Cardiac fibroblast (primary cell): ENCODE measurements around the gene STK32B.

Source experiments
- DNase-seq, 2 donors: peaks; one replicate each; pipeline versions ENCODE4 v3.0.0 to v3.0.0-alpha.2; 2010; ENCODE audit warnings: low read depth in 2 of 2
- H3K4me3 ChIP-seq, 2 donors: replicated peaks in 1 of 2; 1 replicate in 1 of 2; 2 replicates in 1 of 2; pipeline ENCODE4 v1.5.1; 2011; ENCODE audit warnings: low read depth in 2 of 2, low read length in 2 of 2, mild to moderate bottlenecking in 2 of 2, moderate library complexity in 1 of 2
- CTCF ChIP-seq: IDR thresholded peaks from one replicate; pipeline ENCODE4 v1.5.1; 2011; ENCODE audit warnings: low read depth, mild to moderate bottlenecking, low read length, inconsistent platforms

Gene STK32B

GRCh38 chr4:5206016-5206790, 154.9 kb downstream of the STK32B start:
- peak; percentile 35 to 42 for DNase-seq
- TF ChIP-seq CTCF: no peak
- no peak overlapping the region for H3K4me3 ChIP-seq

GRCh38 chr4:5209862-5210261, 158.6 kb downstream of the STK32B start:
- no peak for DNase-seq
- TF ChIP-seq CTCF: no peak
- H3K4me3 ChIP-seq: no peak overlapping the region

- no peak for TF ChIP-seq CTCF
- DNase-seq: no peak
Observed at GRCh38 chr4:5211282-5211839, 160.1 kb downstream of the STK32B start.

DNA sequence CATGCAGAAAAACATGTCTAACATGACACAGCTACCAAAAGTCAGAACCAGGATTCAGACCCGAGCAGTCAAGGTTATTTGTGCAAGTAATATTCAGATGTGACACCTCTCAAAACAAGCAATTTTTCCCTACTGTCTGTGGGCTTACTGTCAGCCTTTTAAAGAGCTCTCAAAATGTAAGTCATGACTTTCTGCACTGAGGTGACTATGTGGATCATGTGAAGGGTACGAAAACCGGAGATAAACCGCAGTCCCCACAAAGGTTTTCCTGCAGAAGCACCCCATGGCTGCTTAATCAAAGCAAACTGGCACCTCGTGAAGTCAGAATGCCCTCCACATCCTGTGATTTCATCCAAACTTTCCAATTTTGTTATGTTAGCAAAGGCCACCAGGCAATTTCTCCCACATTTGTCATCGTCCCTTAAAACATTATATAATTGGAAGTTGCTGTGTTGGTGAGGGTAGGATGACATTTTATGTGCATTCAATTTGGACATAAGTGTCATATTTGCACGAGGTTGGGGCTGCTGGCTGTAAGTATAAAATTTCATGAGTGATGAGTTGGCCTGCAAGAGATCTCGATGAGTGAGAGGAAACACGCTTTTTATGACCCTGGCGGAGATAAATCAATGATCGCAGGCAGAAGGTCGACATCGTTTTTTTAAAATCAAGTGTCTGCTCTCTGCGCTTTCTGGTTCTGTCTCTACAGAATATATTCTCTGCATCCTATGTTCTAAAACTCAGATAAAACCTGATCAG, 161.2 kb downstream of the STK32B start:
- TF ChIP-seq CTCF: no peak
- no peak for DNase-seq
- no peak overlapping the region for H3K4me3 ChIP-seq

More at GRCh38 chr4:5211282-5211839, 160.1 kb downstream of the STK32B start:
- H3K4me3 ChIP-seq: no peak overlapping the region

DNA sequence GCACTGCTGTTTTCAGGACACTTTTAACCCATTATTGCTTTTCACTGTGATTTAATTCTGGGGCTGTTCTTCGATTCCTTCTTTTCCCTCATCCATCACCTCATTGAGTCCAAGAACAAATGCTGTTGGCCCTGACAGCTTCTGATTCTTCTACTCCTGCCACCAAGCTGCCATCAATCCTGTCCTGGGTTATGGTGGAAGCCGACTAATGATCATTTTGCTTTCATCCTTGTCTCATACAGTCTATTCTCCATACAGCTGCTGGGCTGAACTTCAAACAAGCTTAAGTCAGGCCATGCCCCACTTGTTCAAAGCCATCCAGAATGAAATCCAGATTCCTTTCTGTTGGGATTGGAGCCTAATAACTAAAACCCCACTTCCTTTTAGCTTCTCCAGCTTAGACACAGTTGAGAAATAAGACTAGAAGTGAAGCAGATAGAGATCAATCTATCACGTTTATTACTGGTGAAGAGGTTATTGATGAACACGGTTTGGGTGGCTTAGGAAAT, 161.9 kb downstream of the STK32B start:
- no peak for DNase-seq
- TF ChIP-seq CTCF: no peak
- no peak overlapping the region for H3K4me3 ChIP-seq

GRCh38 chr4:5215321-5215720, 164.0 kb downstream of the STK32B start:
- no peak for TF ChIP-seq CTCF
- no peak overlapping the region for H3K4me3 ChIP-seq
- no peak for DNase-seq
